ENCODE data around the gene RNASEH2A. TPM values are rescaled to one million over a fixed set of nuclear protein-coding genes. Genes with fewer than 3 reads are reported as not detected.

Gene RNASEH2A
- total and polyA plus RNA-seq, 2 of the 4 experiments (the other 2 are of a cell fraction) = 34.9 to 44.6 TPM

DNA sequence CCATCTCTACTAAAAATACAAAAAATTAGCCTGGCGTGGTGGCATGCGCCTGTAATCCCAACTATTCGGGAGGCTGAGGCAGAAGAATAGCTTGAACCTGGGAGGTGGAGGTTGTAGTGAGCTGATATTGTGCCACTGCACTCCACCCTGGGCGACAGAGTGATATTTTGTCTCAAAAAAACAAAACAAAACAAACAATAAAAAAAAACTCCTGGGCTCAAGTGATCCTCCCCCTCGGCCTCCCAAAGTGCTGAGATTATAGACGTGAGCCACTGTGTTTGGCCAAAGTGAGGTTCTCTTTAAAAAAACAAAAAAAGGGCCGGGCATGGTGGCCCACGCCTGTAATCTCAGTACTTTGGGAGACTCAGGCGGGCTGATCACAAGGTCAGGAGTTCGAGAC is 18.9 kb upstream of the RNASEH2A start:
- H2AK9ac ChIP-seq (replicated peaks; ENCODE audit: low read depth, low read length, poor library complexity) = no peak overlapping the region
- no TSS peak for BruUV-seq (replicated peaks)
- no peak overlapping the region for H3K23ac ChIP-seq (ENCODE audit: low read depth, low read length)
- ChIA-PET CTCF (interaction anchor here (1.1 kb wide), 1 partner anchor 21 kb away, joined by 3 read pairs; no protein-coding TSS in a partner anchor), POLR2A (ENCODE audit: unreplicated experiment) (no interaction called here)
- H3K79me1 ChIP-seq (ENCODE audit: low read depth in 1 of 2, low read length in 2 of 2) = peaks cover 0 to 35% of the 10 kb centered on the region in 2 experiments; a peak in 2 of 4 replicates
- no peak overlapping the region for H2BK120ac ChIP-seq (ENCODE audit: low read depth, low read length)
- H3K4ac ChIP-seq (ENCODE audit: low read depth, low read length) = no peak overlapping the region
- dilution Hi-C loops (cut with HindIII; ENCODE audit: low sequenced_read_pairs, unreplicated experiment) (no loop called here), intact Hi-C loops (cut with micrococcal nuclease) (no loop called here), in situ Hi-C loops (cut with MboI; ENCODE audit: low sequenced_read_pairs) (loop anchor here (25.0 kb wide), 1 partner anchor 1050 kb away; no protein-coding TSS in a partner anchor)
- no peak overlapping the region for H3K56ac ChIP-seq (ENCODE audit: extremely low read depth, insufficient read depth, low read length)
- no peak overlapping the region for H3K4me2 ChIP-seq (ENCODE audit: low read depth, low read length)
- H3K9me3 ChIP-seq (ENCODE audit: control insufficient read depth, insufficient read depth, low read length) = no peaks in the 10 kb centered on the region
- no peak overlapping the region for H3K18ac ChIP-seq (ENCODE audit: low read depth, low read length)
- 89% methylated on average over 4 of the region's 10 CpGs; no CpG with 5 or more reads in 1 of the 2 experiments for WGBS, 2 experiments (ENCODE audit: extremely low coverage in 2 of 2, insufficient read length in 1 of 2)
- no peak overlapping the region for H3K27ac ChIP-seq (ENCODE audit: insufficient read depth, low read length)
- H2AFZ ChIP-seq (replicated peaks; ENCODE audit: low read length, poor library complexity) = no peak overlapping the region
- peaks cover 12% of the 10 kb centered on the region for H4K20me1 ChIP-seq (ENCODE audit: insufficient read depth, low read length)
- H3K27me3 ChIP-seq (ENCODE audit: control insufficient read depth, insufficient read depth, low read length) = no peaks in the 10 kb centered on the region
- H2BK15ac ChIP-seq (ENCODE audit: low read depth, low read length) = no peak overlapping the region
- H4K8ac ChIP-seq (ENCODE audit: low read depth in 2 of 2, low read length in 2 of 2) = no peak overlapping the region
- no peak overlapping the region for H4K91ac ChIP-seq (ENCODE audit: insufficient read depth, low read depth, low read length)
- TF ChIP-seq RAD21 (IDR thresholded peaks at IDR 0.05; ENCODE audit: low read length) (no peak), MAZ (IDR thresholded peaks at IDR 0.05; ENCODE audit: borderline replicate concordance, low read depth, low read length) (no peak), CHD1 (IDR thresholded peaks at IDR 0.05; ENCODE audit: low read depth, low read length) (no peak), POLR2A (IDR thresholded peaks at IDR 0.05; ENCODE audit: low read depth, low read length) (no peak; the same call in 1 of the 2 replicates)
- TF ChIP-seq, protein P1, sequence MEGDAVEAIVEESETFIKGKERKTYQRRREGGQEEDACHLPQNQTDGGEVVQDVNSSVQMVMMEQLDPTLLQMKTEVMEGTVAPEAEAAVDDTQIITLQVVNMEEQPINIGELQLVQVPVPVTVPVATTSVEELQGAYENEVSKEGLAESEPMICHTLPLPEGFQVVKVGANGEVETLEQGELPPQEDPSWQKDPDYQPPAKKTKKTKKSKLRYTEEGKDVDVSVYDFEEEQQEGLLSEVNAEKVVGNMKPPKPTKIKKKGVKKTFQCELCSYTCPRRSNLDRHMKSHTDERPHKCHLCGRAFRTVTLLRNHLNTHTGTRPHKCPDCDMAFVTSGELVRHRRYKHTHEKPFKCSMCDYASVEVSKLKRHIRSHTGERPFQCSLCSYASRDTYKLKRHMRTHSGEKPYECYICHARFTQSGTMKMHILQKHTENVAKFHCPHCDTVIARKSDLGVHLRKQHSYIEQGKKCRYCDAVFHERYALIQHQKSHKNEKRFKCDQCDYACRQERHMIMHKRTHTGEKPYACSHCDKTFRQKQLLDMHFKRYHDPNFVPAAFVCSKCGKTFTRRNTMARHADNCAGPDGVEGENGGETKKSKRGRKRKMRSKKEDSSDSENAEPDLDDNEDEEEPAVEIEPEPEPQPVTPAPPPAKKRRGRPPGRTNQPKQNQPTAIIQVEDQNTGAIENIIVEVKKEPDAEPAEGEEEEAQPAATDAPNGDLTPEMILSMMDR (conservative IDR thresholded peaks at IDR 0.05; ENCODE audit: low read depth, low read length) = no peak
- H4K5ac ChIP-seq (ENCODE audit: low read depth, low read length) = no peak overlapping the region
- ATAC-seq (ENCODE audit: low read depth) (no peak), DNase-seq (no peak)
- H3K14ac ChIP-seq (replicated peaks; ENCODE audit: low read depth, low read length) = no peak overlapping the region
- no peak overlapping the region for H2BK20ac ChIP-seq (ENCODE audit: low read depth, low read length)
- H3K36me3 ChIP-seq (ENCODE audit: control insufficient read depth, insufficient read depth, low read length) = no peaks in the 10 kb centered on the region
- H3K4me1 ChIP-seq (ENCODE audit: control insufficient read depth, insufficient read depth, low read length) = peaks cover 46% of the 10 kb centered on the region
- H3K9ac ChIP-seq (ENCODE audit: low read depth, low read length) = no peak overlapping the region
- no peak overlapping the region for H2AK5ac ChIP-seq (ENCODE audit: low read depth, low read length)
- H3K9me1 ChIP-seq (ENCODE audit: insufficient read depth, low read length) = peaks cover 17% of the 10 kb centered on the region
- H2BK5ac ChIP-seq (ENCODE audit: low read depth, low read length, poor library complexity, severe bottlenecking) = no peak overlapping the region
- no peak overlapping the region for H3K4me3 ChIP-seq (ENCODE audit: insufficient read depth, low read depth, low read length)
